Colonic mucosa (tissue), 4 donors: ENCODE data around the gene PTBP2. TPM values are rescaled to one million over a fixed set of nuclear protein-coding genes. Genes with fewer than 3 reads are reported as not detected.
"Not testable (repeated sequence)": the region's sequence is repeated elsewhere in the genome, so short reads cannot be mapped to it uniquely, and the experiment has no call there.

ENCODE experiments used
- DNase-seq: peaks from one replicate; pipeline ENCODE4 v3.0.0-alpha.2; 2020
- H3K27ac ChIP-seq: fragments of 200-600 bp; one replicate; pipeline ENCODE4 v1.8.0; 2021
- H3K27me3 ChIP-seq: fragments of 200-600 bp; one replicate; pipeline ENCODE4 v1.8.0; 2021
- H3K36me3 ChIP-seq: fragments of 200-600 bp; one replicate; pipeline ENCODE4 v1.8.0; 2021
- H3K4me1 ChIP-seq: fragments of 200-600 bp; one replicate; pipeline ENCODE4 v1.8.0; 2021; ENCODE audit warnings: mild to moderate bottlenecking
- H3K4me3 ChIP-seq: fragments of 200-600 bp; one replicate; pipeline ENCODE4 v1.8.0; 2021
- H3K9ac ChIP-seq, 2 donors: one replicate each; pipeline ENCODE4 v1.7.0; 2013; ENCODE audit warnings: control low read depth in 2 of 2, low read depth in 2 of 2, low read length in 2 of 2
- H3K9me3 ChIP-seq: fragments of 200-600 bp; one replicate; pipeline ENCODE4 v1.8.0; 2021
- intact Hi-C: fragments of 100-400 bp; cut with DNase I; formaldehyde crosslinking; loops from one replicate; pipeline ENCODE4 v1.14.1; 2022
- total RNA-seq, 2 donors: library from RNA; stranded (reverse); fragmentation: NEBNext Ultra II Directional in 1 of 2; extraction: Animal tissue kit (Norgen Biotek cat#: 25700) in 1 of 2; gene quantifications; one replicate each; pipeline ENCODE4 v1.2.1, GENCODE V29; 2021
- TF ChIP-seq, protein P1 (sequence below): fragments of 200-600 bp; IDR thresholded peaks from one replicate; pipeline ENCODE4 v1.8.0; 2022; ENCODE audit warnings: antibody characterized with exemption, mild to moderate bottlenecking
- donor health status: healthy.
- donor health status: DM: no; HTN: no; CAD: no.
- donor health status: DM: no; HTN: no; CAD: no.

The PTBP2 gene
- total RNA-seq, 2 donors from 2014 or later: 9.1 to 17.0 TPM

DNA sequence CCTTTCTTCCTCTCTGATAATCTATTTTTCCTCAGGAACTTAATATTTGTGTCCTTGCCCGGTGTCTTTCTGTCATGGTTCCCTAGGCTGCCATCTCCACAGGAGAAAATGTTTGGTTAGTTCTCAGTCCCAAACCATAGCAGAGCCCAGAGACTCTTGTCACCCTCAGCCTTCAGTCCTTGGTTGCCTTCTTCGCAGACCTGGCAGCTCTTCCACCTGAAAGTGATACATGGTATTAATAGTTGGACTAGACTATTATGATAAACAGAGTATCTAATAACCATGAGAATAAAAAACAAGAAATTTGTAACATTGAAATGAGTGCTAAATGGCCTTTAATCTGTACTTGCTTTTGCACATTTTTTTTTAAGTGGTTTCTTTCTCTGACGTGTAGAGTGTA is 26.5 kb downstream of the PTBP2 start:
- H3K36me3 ChIP-seq: peaks cover 4% of the 10 kb centered on the region
- intact Hi-C loops: no loop called here
- peaks cover 6% of the 10 kb centered on the region for H3K4me1 ChIP-seq
- no peak overlapping the region for H3K27ac ChIP-seq
- no peaks in the 10 kb centered on the region for H3K9me3 ChIP-seq
- TF ChIP-seq, protein P1, sequence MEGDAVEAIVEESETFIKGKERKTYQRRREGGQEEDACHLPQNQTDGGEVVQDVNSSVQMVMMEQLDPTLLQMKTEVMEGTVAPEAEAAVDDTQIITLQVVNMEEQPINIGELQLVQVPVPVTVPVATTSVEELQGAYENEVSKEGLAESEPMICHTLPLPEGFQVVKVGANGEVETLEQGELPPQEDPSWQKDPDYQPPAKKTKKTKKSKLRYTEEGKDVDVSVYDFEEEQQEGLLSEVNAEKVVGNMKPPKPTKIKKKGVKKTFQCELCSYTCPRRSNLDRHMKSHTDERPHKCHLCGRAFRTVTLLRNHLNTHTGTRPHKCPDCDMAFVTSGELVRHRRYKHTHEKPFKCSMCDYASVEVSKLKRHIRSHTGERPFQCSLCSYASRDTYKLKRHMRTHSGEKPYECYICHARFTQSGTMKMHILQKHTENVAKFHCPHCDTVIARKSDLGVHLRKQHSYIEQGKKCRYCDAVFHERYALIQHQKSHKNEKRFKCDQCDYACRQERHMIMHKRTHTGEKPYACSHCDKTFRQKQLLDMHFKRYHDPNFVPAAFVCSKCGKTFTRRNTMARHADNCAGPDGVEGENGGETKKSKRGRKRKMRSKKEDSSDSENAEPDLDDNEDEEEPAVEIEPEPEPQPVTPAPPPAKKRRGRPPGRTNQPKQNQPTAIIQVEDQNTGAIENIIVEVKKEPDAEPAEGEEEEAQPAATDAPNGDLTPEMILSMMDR: no peak
- DNase-seq: no peak
- H3K27me3 ChIP-seq: no peaks in the 10 kb centered on the region
- no peak overlapping the region for H3K9ac ChIP-seq
- H3K4me3 ChIP-seq: no peak overlapping the region

DNA sequence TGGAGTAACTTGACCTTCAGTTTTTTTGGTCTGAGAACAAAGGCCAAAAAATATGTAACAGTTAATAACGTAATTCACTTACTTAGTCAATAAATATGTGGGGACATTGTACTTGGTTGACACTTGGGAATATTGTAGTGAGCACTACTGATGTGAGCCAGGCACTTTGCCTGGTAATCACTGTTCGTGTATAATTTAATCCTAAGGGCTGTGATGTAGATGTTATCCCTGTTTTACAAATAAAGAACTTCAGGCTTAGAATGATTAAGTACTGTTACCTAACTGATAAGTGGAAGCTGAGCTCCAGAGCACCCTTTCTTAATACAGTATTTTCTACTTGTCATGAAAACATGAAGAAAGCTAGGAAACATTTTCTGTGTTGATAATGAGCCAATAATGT is 28.0 kb downstream of the PTBP2 start:
- H3K9ac ChIP-seq: no peak overlapping the region
- no peak for DNase-seq
- H3K4me3 ChIP-seq: no peak overlapping the region
- no peak overlapping the region for H3K27ac ChIP-seq
- H3K27me3 ChIP-seq: no peaks in the 10 kb centered on the region
- TF ChIP-seq, protein P1: no peak
- intact Hi-C loops: no loop called here
- H3K36me3 ChIP-seq: peaks cover 4% of the 10 kb centered on the region
- no peaks in the 10 kb centered on the region for H3K9me3 ChIP-seq
- peaks cover 6% of the 10 kb centered on the region for H3K4me1 ChIP-seq

DNA sequence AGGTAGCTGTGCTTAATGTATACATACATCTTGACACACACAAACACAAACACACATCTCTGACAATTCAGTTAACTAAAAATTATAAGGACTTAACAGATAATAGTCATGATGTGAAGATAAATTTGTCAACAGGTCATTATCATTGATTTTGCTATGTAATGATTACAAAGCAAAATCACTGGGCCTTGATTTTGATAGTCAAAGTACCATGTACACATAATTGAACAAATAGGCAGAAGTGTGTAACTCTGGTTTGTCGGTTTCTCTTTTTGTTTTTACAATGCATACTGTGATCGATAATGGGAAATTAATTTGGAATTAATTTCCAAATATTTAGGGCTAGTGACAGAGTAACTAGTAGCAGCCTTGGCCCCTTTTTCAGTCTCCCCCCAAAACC is 30.8 kb downstream of the PTBP2 start:
- H3K4me3 ChIP-seq: no peak overlapping the region
- TF ChIP-seq, protein P1: no peak
- no peaks in the 10 kb centered on the region for H3K27me3 ChIP-seq
- no peak for DNase-seq
- intact Hi-C loops: no loop called here
- H3K36me3 ChIP-seq: peaks cover 4% of the 10 kb centered on the region
- peaks cover 2% of the 10 kb centered on the region for H3K4me1 ChIP-seq
- H3K9me3 ChIP-seq: no peaks in the 10 kb centered on the region
- no peak overlapping the region for H3K27ac ChIP-seq
- no peak overlapping the region for H3K9ac ChIP-seq

DNA sequence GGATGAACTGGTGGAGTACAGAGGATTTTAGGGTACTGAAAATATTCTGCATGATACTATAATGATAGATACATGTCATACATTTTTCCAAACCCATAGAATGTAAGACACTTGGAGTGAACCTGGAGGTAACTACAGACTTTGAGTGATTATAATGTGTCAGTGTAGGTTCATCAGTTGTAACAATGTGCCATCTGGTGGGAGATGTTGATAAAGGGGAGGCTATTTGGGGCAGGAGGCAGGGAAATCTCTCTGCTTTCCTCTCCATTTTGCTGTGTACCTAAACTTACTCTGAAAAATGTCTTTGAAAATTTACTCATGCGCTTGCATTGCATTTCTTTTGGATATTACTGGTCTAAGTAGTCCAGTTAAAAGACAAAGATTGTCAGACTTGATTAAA is 35.2 kb downstream of the PTBP2 start:
- TF ChIP-seq, protein P1: no peak
- Histone ChIP-seq H3K9ac (no peak overlapping the region), H3K27ac (no peak overlapping the region), H3K4me1 (no peaks in the 10 kb centered on the region), H3K36me3 (peaks cover 4% of the 10 kb centered on the region), H3K9me3 (no peaks in the 10 kb centered on the region), H3K27me3 (no peaks in the 10 kb centered on the region), H3K4me3 (no peak overlapping the region)
- no peak for DNase-seq
- intact Hi-C loops: no loop called here

DNA sequence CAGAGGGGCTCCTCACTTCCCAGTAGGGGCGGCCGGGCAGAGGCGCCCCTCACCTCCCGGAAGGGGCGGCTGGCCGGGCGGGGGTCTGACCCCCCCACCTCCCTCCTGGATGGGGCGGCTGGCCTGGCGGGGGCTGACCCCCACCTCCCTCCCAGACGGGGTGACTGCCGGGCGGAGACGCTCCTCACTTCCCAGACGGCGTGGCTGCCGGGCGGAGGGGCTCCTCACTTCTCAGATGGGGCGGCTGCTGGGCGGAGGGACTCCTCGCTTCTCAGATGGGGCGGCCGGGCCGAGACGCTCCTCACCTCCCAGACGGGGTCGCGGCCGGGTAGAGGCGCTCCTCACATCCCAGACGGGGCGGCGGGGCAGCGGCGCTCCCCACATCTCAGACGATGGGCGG is 41.0 kb downstream of the PTBP2 start:
- intact Hi-C loops, H3K9me3 ChIP-seq, DNase-seq, H3K9ac ChIP-seq, H3K4me1 ChIP-seq, H3K27ac ChIP-seq, H3K27me3 ChIP-seq, H3K36me3 ChIP-seq, H3K4me3 ChIP-seq: not testable (repeated sequence)

DNA sequence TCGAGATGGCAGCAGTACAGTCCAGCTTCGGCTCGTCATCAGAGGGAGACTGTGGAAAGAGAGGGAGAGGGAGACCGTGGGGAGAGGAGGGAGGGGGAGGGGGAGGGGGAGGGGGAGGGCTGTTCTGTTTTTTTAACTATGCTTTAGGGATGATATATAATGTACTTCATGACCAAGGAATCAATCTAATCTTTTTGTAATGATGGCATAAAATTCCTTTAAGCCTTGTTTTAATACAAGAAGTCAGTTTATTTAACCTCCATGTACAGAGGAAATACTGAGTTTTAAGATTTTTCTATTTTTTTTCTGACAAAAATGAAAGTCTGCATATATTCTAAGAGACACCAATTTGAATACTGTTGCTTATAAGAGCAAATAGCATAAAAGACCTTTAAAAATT is 41.9 kb downstream of the PTBP2 start:
- Histone ChIP-seq H3K27me3 (no peaks in the 10 kb centered on the region), H3K9ac (no peak overlapping the region), H3K4me3 (no peak overlapping the region), H3K4me1 (no peaks in the 10 kb centered on the region), H3K27ac (no peak overlapping the region), H3K9me3 (no peaks in the 10 kb centered on the region), H3K36me3 (no peaks in the 10 kb centered on the region)
- TF ChIP-seq, protein P1: no peak
- DNase-seq: no peak
- intact Hi-C loops: no loop called here
